Right ventricle myocardium inferior (tissue), 1 donor: ENCODE data around the gene SLC44A3. TPM values are rescaled to one million over a fixed set of nuclear protein-coding genes. Genes with fewer than 3 reads are reported as not detected.
A peak's percentile ranks its signal among the peaks of the same experiment; 100 is the strongest.

Source experiments
- ATAC-seq: fragments of 200-7000 bp; cut with Tn5 transposase; one replicate; pipeline ENCODE4 v1.9.1; 2020; ENCODE audit warnings: mild to moderate bottlenecking, moderate library complexity
- DNase-seq: peaks from one replicate; pipeline ENCODE4 v3.0.0; 2021; ENCODE audit errors: missing footprints
- intact Hi-C: fragments of 100-400 bp; cut with DNase I; formaldehyde crosslinking; loops from one replicate; pipeline ENCODE4 v1.11.0; 2022
- total RNA-seq: library from RNA; stranded (reverse); fragmentation: NEBNext Ultra II Directional; extraction: Animal tissue kit (Norgen Biotek cat#: 25700); gene quantifications from one replicate; pipeline ENCODE4 v1.2.1, GENCODE V29; 2021
- donor health status: DM: no; HTN: yes; CAD: no; lungs with severe emphysema.

Gene SLC44A3
- total RNA-seq, 1 donor from 2014 or later = 6.5 TPM

GRCh38 chr1:94863297-94863911 is 43.2 kb downstream of the SLC44A3 start:
- DNase-seq (no peak), ATAC-seq (peak; percentile 61)
- intact Hi-C loops = no loop called here

GRCh38 chr1:94863919-94864318 is 43.8 kb downstream of the SLC44A3 start:
- DNase-seq (no peak), ATAC-seq (peak; percentile 75)
- intact Hi-C loops = no loop called here

- ATAC-seq = no peak
- intact Hi-C loops = no loop called here
These were observed 44.7 kb downstream of the SLC44A3 start for GRCh38 chr1:94864821-94865220.

GRCh38 chr1:94865360-94865759 is 45.2 kb downstream of the SLC44A3 start:
- peak; percentile 53 for ATAC-seq
- intact Hi-C loops = no loop called here
- no peak for DNase-seq

More at GRCh38 chr1:94864821-94865220, 44.7 kb downstream of the SLC44A3 start:
- DNase-seq = no peak

- intact Hi-C loops = no loop called here
- ATAC-seq = no peak
- DNase-seq = no peak
These were observed 46.1 kb downstream of the SLC44A3 start for GRCh38 chr1:94866164-94866807.

GRCh38 chr1:94871031-94871430 is 50.9 kb downstream of the SLC44A3 start:
- no peak for DNase-seq
- no peak for ATAC-seq
- intact Hi-C loops = no loop called here

GRCh38 chr1:94872771-94873495 is 52.8 kb downstream of the SLC44A3 start:
- DNase-seq (no peak), ATAC-seq (no peak)
- intact Hi-C loops = no loop called here

GRCh38 chr1:94873520-94874351 is 53.6 kb downstream of the SLC44A3 start:
- ATAC-seq = peak; percentile 81
- DNase-seq = no peak
- intact Hi-C loops = no loop called here

- ATAC-seq (no peak), DNase-seq (no peak)
- intact Hi-C loops = no loop called here
These were observed 54.3 kb downstream of the SLC44A3 start for GRCh38 chr1:94874423-94874822.

GRCh38 chr1:94875794-94876193 is 55.6 kb downstream of the SLC44A3 start:
- no peak for ATAC-seq
- intact Hi-C loops = no loop called here
- no peak for DNase-seq

GRCh38 chr1:94876362-94876761 is 56.2 kb downstream of the SLC44A3 start:
- intact Hi-C loops = no loop called here
- DNase-seq = no peak
- no peak for ATAC-seq

GRCh38 chr1:94878329-94878728 is 58.2 kb downstream of the SLC44A3 start:
- no peak for ATAC-seq
- intact Hi-C loops = no loop called here
- no peak for DNase-seq

- DNase-seq (no peak), ATAC-seq (peak; percentile 57)
- intact Hi-C loops = no loop called here
These were observed 63.5 kb downstream of the SLC44A3 start for GRCh38 chr1:94883691-94884090.

- ATAC-seq (peak; percentile 51), DNase-seq (no peak)
- intact Hi-C loops = no loop called here
These were observed 63.9 kb downstream of the SLC44A3 start for GRCh38 chr1:94884106-94884505.

GRCh38 chr1:94884507-94884906 is 64.3 kb downstream of the SLC44A3 start:
- DNase-seq (no peak), ATAC-seq (no peak)
- intact Hi-C loops = no loop called here

- intact Hi-C loops = no loop called here
- ATAC-seq = no peak
- DNase-seq = no peak
These were observed 66.2 kb downstream of the SLC44A3 start for GRCh38 chr1:94886361-94886760.

GRCh38 chr1:94887106-94887505 is 66.9 kb downstream of the SLC44A3 start:
- intact Hi-C loops = no loop called here
- no peak for ATAC-seq
- DNase-seq = no peak

- intact Hi-C loops = no loop called here
- no peak for ATAC-seq
- DNase-seq = no peak
These were observed 67.5 kb downstream of the SLC44A3 start for GRCh38 chr1:94887603-94888171.

GRCh38 chr1:94888201-94888600 is 68.0 kb downstream of the SLC44A3 start:
- DNase-seq (no peak), ATAC-seq (no peak)
- intact Hi-C loops = no loop called here
